Measurements from ENCODE around the gene TEPSIN.

TEPSIN gene

GRCh38 chr17:81210466-81210865 lies 28.4 kb downstream of the TEPSIN start:
- Histone ChIP-seq H4K20me1 (ENCODE audit: insufficient read depth, low read length) (no peaks in the 10 kb centered on the region), H3F3A (ENCODE audit: insufficient read depth, low read length) (no peaks in the 10 kb centered on the region), H2AFZ (ENCODE audit: low read length) (no peak overlapping the region), H3K4me1 (ENCODE audit: low read length) (no peaks in the 10 kb centered on the region), H3K9me2 (replicated peaks; ENCODE audit: insufficient read depth, low read length) (no peaks in the 10 kb centered on the region), H3K4me2 (ENCODE audit: low read depth, low read length) (no peak overlapping the region), H3K27me3 (replicated peaks; ENCODE audit: insufficient read depth, low read length) (no peaks in the 10 kb centered on the region), H3K9me3 (replicated peaks; ENCODE audit: insufficient read depth, low read length) (no peaks in the 10 kb centered on the region), H3K79me2 (ENCODE audit: low read length) (no peaks in the 10 kb centered on the region), H3K36me3 (replicated peaks; ENCODE audit: insufficient read depth, low read length) (no peaks in the 10 kb centered on the region), H3K27ac (ENCODE audit: low read length) (no peak overlapping the region), H3K9ac (ENCODE audit: low read length) (no peak overlapping the region), H3K4me3 (ENCODE audit: low read length) (no peak overlapping the region)
- no peak for TF ChIP-seq EZH2phosphoT487 (IDR thresholded peaks at IDR 0.05; ENCODE audit: low read length)
- no peak for TF ChIP-seq CTCF (IDR thresholded peaks at IDR 0.05; ENCODE audit: low read length)
- no peak for TF ChIP-seq EZH2 (optimal IDR thresholded peaks at IDR 0.05; ENCODE audit: low read depth, low read length)
- no peak for DNase-seq

- Histone ChIP-seq H3K4me3 (ENCODE audit: low read length) (no peak overlapping the region), H3K9me2 (replicated peaks; ENCODE audit: insufficient read depth, low read length) (no peaks in the 10 kb centered on the region), H2AFZ (ENCODE audit: low read length) (no peak overlapping the region), H3K79me2 (ENCODE audit: low read length) (no peaks in the 10 kb centered on the region), H3K4me1 (ENCODE audit: low read length) (no peaks in the 10 kb centered on the region), H3K27me3 (replicated peaks; ENCODE audit: insufficient read depth, low read length) (no peaks in the 10 kb centered on the region), H3K4me2 (ENCODE audit: low read depth, low read length) (no peak overlapping the region), H3K9me3 (replicated peaks; ENCODE audit: insufficient read depth, low read length) (no peaks in the 10 kb centered on the region), H3F3A (ENCODE audit: insufficient read depth, low read length) (no peaks in the 10 kb centered on the region), H3K36me3 (replicated peaks; ENCODE audit: insufficient read depth, low read length) (no peaks in the 10 kb centered on the region), H3K27ac (ENCODE audit: low read length) (no peak overlapping the region), H4K20me1 (ENCODE audit: insufficient read depth, low read length) (no peaks in the 10 kb centered on the region), H3K9ac (ENCODE audit: low read length) (no peak overlapping the region)
- no peak for TF ChIP-seq CTCF (IDR thresholded peaks at IDR 0.05; ENCODE audit: low read length)
- no peak for TF ChIP-seq EZH2 (optimal IDR thresholded peaks at IDR 0.05; ENCODE audit: low read depth, low read length)
- no peak for TF ChIP-seq EZH2phosphoT487 (IDR thresholded peaks at IDR 0.05; ENCODE audit: low read length)
- no peak for DNase-seq
These were observed 29.7 kb downstream of the TEPSIN start for GRCh38 chr17:81209141-81209540.

GRCh38 chr17:81208651-81209050 lies 30.2 kb downstream of the TEPSIN start:
- Histone ChIP-seq H3F3A (ENCODE audit: insufficient read depth, low read length) (no peaks in the 10 kb centered on the region), H3K79me2 (ENCODE audit: low read length) (no peaks in the 10 kb centered on the region), H3K4me1 (ENCODE audit: low read length) (no peaks in the 10 kb centered on the region), H4K20me1 (ENCODE audit: insufficient read depth, low read length) (no peaks in the 10 kb centered on the region), H3K27me3 (replicated peaks; ENCODE audit: insufficient read depth, low read length) (no peaks in the 10 kb centered on the region), H3K9me3 (replicated peaks; ENCODE audit: insufficient read depth, low read length) (no peaks in the 10 kb centered on the region), H3K9me2 (replicated peaks; ENCODE audit: insufficient read depth, low read length) (no peaks in the 10 kb centered on the region), H3K4me3 (ENCODE audit: low read length) (no peak overlapping the region), H3K36me3 (replicated peaks; ENCODE audit: insufficient read depth, low read length) (no peaks in the 10 kb centered on the region), H3K27ac (ENCODE audit: low read length) (no peak overlapping the region), H3K4me2 (ENCODE audit: low read depth, low read length) (no peak overlapping the region), H3K9ac (ENCODE audit: low read length) (no peak overlapping the region), H2AFZ (ENCODE audit: low read length) (no peak overlapping the region)
- DNase-seq: no peak
- TF ChIP-seq CTCF (IDR thresholded peaks at IDR 0.05; ENCODE audit: low read length): no peak
- TF ChIP-seq EZH2 (optimal IDR thresholded peaks at IDR 0.05; ENCODE audit: low read depth, low read length): no peak
- TF ChIP-seq EZH2phosphoT487 (IDR thresholded peaks at IDR 0.05; ENCODE audit: low read length): no peak
